WERI-Rb-1 (cell line): ENCODE measurements around the gene DENND1A.

ENCODE experiments used
- DNase-seq: peaks from one replicate; pipeline ENCODE4 v3.0.0-alpha.2; 2020
- H3K27ac ChIP-seq: fragments of 250-450 bp; sonication (Bioruptor Pico); 2 replicates; pipeline ENCODE4 v1.5.1; 2020; ENCODE audit warnings: mild to moderate bottlenecking, moderate library complexity
- H3K27me3 ChIP-seq: fragments of 250-450 bp; sonication (Bioruptor Pico); 2 replicates; pipeline ENCODE4 v1.5.1; 2021; ENCODE audit warnings: mild to moderate bottlenecking, low read depth, moderate library complexity; ENCODE audit not compliant: insufficient read depth, severe bottlenecking
- H3K36me3 ChIP-seq: fragments of 250-450 bp; sonication (Bioruptor Pico); 2 replicates; pipeline ENCODE4 v1.5.1; 2020; ENCODE audit warnings: mild to moderate bottlenecking, moderate library complexity
- H3K4me3 ChIP-seq: 2 replicates; pipeline ENCODE4 v1.5.1; 2011; ENCODE audit warnings: low read depth, mild to moderate bottlenecking, control low read depth, low read length
- H3K9me3 ChIP-seq: fragments of 250-450 bp; sonication (Bioruptor Pico); 2 replicates; pipeline ENCODE4 v1.5.1; 2021; ENCODE audit warnings: mild to moderate bottlenecking, moderate library complexity; ENCODE audit not compliant: severe bottlenecking
- CTCF ChIP-seq: IDR thresholded peaks from 2 replicates; pipeline ENCODE4 v1.5.1; 2011; ENCODE audit warnings: low read depth, mild to moderate bottlenecking, control low read depth, inconsistent platforms, low read length

Gene DENND1A

GRCh38 chr9:123807251-123807650, 122.7 kb downstream of the DENND1A start:
- H3K27ac ChIP-seq, result peak overlapping the region; percentile 46
- peak; percentile 39 for DNase-seq
- no peaks in the 10 kb centered on the region for H3K9me3 ChIP-seq
- TF ChIP-seq CTCF, result no peak
- no peaks in the 10 kb centered on the region for H3K27me3 ChIP-seq
- no peak overlapping the region for H3K4me3 ChIP-seq
- H3K36me3 ChIP-seq, result no peaks in the 10 kb centered on the region

GRCh38 chr9:123806829-123807228, 123.1 kb downstream of the DENND1A start:
- TF ChIP-seq CTCF, result no peak
- H3K4me3 ChIP-seq, result no peak overlapping the region
- H3K27ac ChIP-seq, result no peak overlapping the region
- H3K9me3 ChIP-seq, result no peaks in the 10 kb centered on the region
- H3K27me3 ChIP-seq, result no peaks in the 10 kb centered on the region
- no peaks in the 10 kb centered on the region for H3K36me3 ChIP-seq
- no peak for DNase-seq

GRCh38 chr9:123798195-123798594, 131.7 kb downstream of the DENND1A start:
- Histone ChIP-seq H3K27ac (no peak overlapping the region), H3K27me3 (no peaks in the 10 kb centered on the region), H3K36me3 (no peaks in the 10 kb centered on the region), H3K4me3 (no peak overlapping the region), H3K9me3 (no peaks in the 10 kb centered on the region)
- no peak for DNase-seq
- TF ChIP-seq CTCF, result no peak

- Histone ChIP-seq H3K27ac (no peak overlapping the region), H3K4me3 (no peak overlapping the region), H3K27me3 (no peaks in the 10 kb centered on the region), H3K9me3 (no peaks in the 10 kb centered on the region), H3K36me3 (no peaks in the 10 kb centered on the region)
- no peak for TF ChIP-seq CTCF
- DNase-seq, result no peak
These were observed 133.1 kb downstream of the DENND1A start for GRCh38 chr9:123796618-123797484.

- no peak for TF ChIP-seq CTCF
- Histone ChIP-seq H3K9me3 (no peaks in the 10 kb centered on the region), H3K27ac (no peak overlapping the region), H3K36me3 (no peaks in the 10 kb centered on the region), H3K27me3 (no peaks in the 10 kb centered on the region), H3K4me3 (no peak overlapping the region)
- no peak for DNase-seq
These were observed 133.8 kb downstream of the DENND1A start for GRCh38 chr9:123796094-123796493.

GRCh38 chr9:123795336-123795735, 134.6 kb downstream of the DENND1A start:
- no peak overlapping the region for H3K4me3 ChIP-seq
- H3K36me3 ChIP-seq, result no peaks in the 10 kb centered on the region
- DNase-seq, result no peak
- no peaks in the 10 kb centered on the region for H3K27me3 ChIP-seq
- H3K27ac ChIP-seq, result no peak overlapping the region
- no peaks in the 10 kb centered on the region for H3K9me3 ChIP-seq
- TF ChIP-seq CTCF, result no peak
